Lower lobe of right lung (tissue), 2 donors: ENCODE results near the gene IL17RC. TPM values are rescaled to one million over a fixed set of nuclear protein-coding genes. Genes with fewer than 3 reads are reported as not detected.

Source experiments
- ATAC-seq, 2 donors: fragments of 200-7000 bp; cut with Tn5 transposase; one replicate each; pipeline ENCODE4 v1.9.1; 2020 to 2022; ENCODE audit warnings: mild to moderate bottlenecking in 2 of 2, moderate library complexity in 2 of 2
- DNase-seq: peaks from one replicate; pipeline ENCODE4 v3.0.0-alpha.2; 2020
- H3K27ac ChIP-seq: fragments of 200-600 bp; one replicate; pipeline ENCODE4 v1.8.0; 2022
- H3K27me3 ChIP-seq: fragments of 200-600 bp; one replicate; pipeline ENCODE4 v1.8.0; 2022; ENCODE audit warnings: low read depth
- H3K36me3 ChIP-seq: fragments of 200-600 bp; one replicate; pipeline ENCODE4 v1.8.0; 2022; ENCODE audit warnings: mild to moderate bottlenecking
- H3K4me1 ChIP-seq: fragments of 200-600 bp; one replicate; pipeline ENCODE4 v1.8.0; 2022
- H3K4me3 ChIP-seq: fragments of 200-600 bp; one replicate; pipeline ENCODE4 v1.8.0; 2022; ENCODE audit warnings: mild to moderate bottlenecking
- H3K9me3 ChIP-seq: fragments of 200-600 bp; one replicate; pipeline ENCODE4 v1.8.0; 2022
- intact Hi-C: fragments of 100-400 bp; cut with DNase I; formaldehyde crosslinking; loops from one replicate; pipeline ENCODE4 v1.11.0; 2022
- total RNA-seq: library from RNA; stranded (reverse); fragmentation: NEBNext Ultra II Directional; extraction: Animal tissue kit (Norgen Biotek cat#: 25700); gene quantifications from one replicate; pipeline ENCODE4 v1.2.1, GENCODE V29; 2021
- TF ChIP-seq, protein P1 (sequence below): fragments of 200-600 bp; IDR thresholded peaks from one replicate; pipeline ENCODE4 v1.8.0; 2022; ENCODE audit warnings: antibody characterized with exemption, mild to moderate bottlenecking
- donor health status: DM: no; HTN: yes; CAD: no; lungs with severe emphysema.

Gene IL17RC
- total RNA-seq, 1 donor from 2014 or later, result 27.2 TPM

- Histone ChIP-seq H3K27me3 (no peaks in the 10 kb centered on the region), H3K4me1 (peaks cover 56% of the 10 kb centered on the region), H3K36me3 (peaks cover 66% of the 10 kb centered on the region), H3K27ac (peak overlapping the region; percentile 69), H3K4me3 (no peak overlapping the region), H3K9me3 (no peaks in the 10 kb centered on the region)
- DNase-seq (no peak), ATAC-seq (no peak)
- TF ChIP-seq, protein P1, sequence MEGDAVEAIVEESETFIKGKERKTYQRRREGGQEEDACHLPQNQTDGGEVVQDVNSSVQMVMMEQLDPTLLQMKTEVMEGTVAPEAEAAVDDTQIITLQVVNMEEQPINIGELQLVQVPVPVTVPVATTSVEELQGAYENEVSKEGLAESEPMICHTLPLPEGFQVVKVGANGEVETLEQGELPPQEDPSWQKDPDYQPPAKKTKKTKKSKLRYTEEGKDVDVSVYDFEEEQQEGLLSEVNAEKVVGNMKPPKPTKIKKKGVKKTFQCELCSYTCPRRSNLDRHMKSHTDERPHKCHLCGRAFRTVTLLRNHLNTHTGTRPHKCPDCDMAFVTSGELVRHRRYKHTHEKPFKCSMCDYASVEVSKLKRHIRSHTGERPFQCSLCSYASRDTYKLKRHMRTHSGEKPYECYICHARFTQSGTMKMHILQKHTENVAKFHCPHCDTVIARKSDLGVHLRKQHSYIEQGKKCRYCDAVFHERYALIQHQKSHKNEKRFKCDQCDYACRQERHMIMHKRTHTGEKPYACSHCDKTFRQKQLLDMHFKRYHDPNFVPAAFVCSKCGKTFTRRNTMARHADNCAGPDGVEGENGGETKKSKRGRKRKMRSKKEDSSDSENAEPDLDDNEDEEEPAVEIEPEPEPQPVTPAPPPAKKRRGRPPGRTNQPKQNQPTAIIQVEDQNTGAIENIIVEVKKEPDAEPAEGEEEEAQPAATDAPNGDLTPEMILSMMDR, result no peak
- intact Hi-C loops, result no loop called here
Measured at GRCh38 chr3:9978710-9979305, 61.9 kb downstream of the IL17RC start.

DNA sequence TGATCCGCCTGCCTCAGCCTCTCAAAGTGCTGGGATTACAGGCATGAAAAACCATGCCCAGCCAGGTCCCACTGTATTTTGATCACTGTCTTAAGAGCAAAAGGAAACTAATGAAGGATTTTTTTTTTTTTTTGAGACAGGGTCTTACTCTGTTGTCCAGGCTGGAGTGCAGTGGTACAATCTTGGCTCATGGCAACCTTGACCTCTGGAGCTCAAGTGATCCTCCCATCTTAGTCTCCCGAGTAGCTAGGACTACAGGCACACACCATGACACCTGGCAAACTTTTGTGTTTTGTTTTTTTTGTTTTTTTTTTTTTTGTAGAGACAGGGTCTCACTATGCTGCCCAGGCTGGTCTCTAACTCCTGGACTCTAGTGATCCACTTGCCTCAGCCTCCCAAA, 63.4 kb downstream of the IL17RC start:
- TF ChIP-seq, protein P1, result no peak
- peaks cover 63% of the 10 kb centered on the region for H3K4me1 ChIP-seq
- intact Hi-C loops, result no loop called here
- ATAC-seq (no peak), DNase-seq (no peak)
- H3K36me3 ChIP-seq, result peaks cover 59% of the 10 kb centered on the region
- no peaks in the 10 kb centered on the region for H3K27me3 ChIP-seq
- H3K9me3 ChIP-seq, result no peaks in the 10 kb centered on the region
- H3K27ac ChIP-seq, result no peak overlapping the region
- H3K4me3 ChIP-seq, result no peak overlapping the region

Other genes with a start within 250 kb of the IL17RC start
- gene CPNE9, start 213.3 kb upstream of the IL17RC start, total RNA-seq, result 0.44 TPM
- gene BRPF1, start 185.4 kb upstream of the IL17RC start, total RNA-seq, result 22.3 TPM
- gene OGG1, start 167.1 kb upstream of the IL17RC start, total RNA-seq, result 21.5 TPM
- 30.8 TPM for gene CAMK1, start 147.2 kb upstream of the IL17RC start, total RNA-seq
- gene TADA3, start 124.6 kb upstream of the IL17RC start, total RNA-seq, result 53.8 TPM
- gene ARPC4, start 124.0 kb upstream of the IL17RC start, total RNA-seq, result 170 TPM
- gene TTLL3, start 106.8 kb upstream of the IL17RC start, total RNA-seq, result 50.0 TPM
- 36.5 TPM for gene RPUSD3, start 73.1 kb upstream of the IL17RC start, total RNA-seq
- not detected for gene CIDEC, start 36.8 kb upstream of the IL17RC start, total RNA-seq
- 23.8 TPM for gene JAGN1, start 26.5 kb upstream of the IL17RC start, total RNA-seq
- 21.5 TPM for gene IL17RE, start 14.2 kb upstream of the IL17RC start, total RNA-seq
- 54.3 TPM for gene CRELD1, start 16.7 kb downstream of the IL17RC start, total RNA-seq
- gene PRRT3, start 35.3 kb downstream of the IL17RC start, total RNA-seq, result 2.1 TPM
- 74.9 TPM for gene EMC3, start 69.7 kb downstream of the IL17RC start, total RNA-seq
- 6.1 TPM for gene FANCD2, start 109.3 kb downstream of the IL17RC start, total RNA-seq
- gene FANCD2OS, start 191.2 kb downstream of the IL17RC start, total RNA-seq, result not detected
- 116 TPM for gene BRK1, start 198.6 kb downstream of the IL17RC start, total RNA-seq
- gene VHL, start 224.7 kb downstream of the IL17RC start, total RNA-seq, result 38.1 TPM
- 3.9 TPM for gene IRAK2, start 247.8 kb downstream of the IL17RC start, total RNA-seq